NCI-H69 (cell line): ENCODE data around the gene NDUFS6.
A peak's percentile ranks its signal among the peaks of the same experiment; 100 is the strongest.
"Not testable (repeated sequence)": the region's sequence is repeated elsewhere in the genome, so short reads cannot be mapped to it uniquely, and the experiment has no call there.

Source experiments
- DNase-seq: peaks from one replicate; lab custom pipeline; 2025; lab: John Stamatoyannopoulos, UW

Gene NDUFS6

DNA sequence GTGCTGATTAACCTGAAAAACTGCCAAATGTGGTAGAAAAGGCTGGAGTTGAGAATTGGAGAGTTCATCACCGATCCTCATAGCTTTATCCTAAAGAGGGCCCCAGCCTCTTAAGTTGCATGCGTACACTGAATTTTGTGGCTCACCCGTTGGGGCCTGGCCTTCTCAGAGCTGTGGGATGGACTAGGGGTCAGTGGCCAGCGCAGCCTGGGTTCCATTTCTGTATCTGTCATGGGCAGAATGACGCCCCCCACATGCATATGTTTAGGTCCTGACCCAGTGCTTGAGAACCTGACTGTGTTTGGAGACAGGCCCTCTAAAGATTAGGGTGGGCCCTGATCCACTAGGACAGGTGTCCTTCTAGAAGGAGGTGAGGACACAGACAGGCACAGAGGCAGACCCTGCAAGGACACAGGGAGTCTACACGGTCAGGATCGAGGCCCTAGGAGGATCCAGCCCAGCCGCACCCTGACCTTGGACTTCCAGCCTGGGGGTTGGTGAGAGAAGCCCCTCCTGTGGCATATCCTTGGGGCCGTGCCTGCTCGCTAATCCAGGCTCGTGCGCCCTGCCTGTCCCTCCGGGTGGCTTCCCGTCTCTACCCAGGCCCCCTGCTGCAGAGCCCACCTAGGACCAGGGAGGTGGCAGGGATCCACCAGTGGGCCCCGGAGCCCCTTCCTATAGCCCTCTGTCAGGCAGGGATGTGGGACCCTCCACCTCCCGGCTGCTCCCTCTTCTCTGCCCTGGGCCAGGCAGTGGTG is 32.2 kb downstream of the NDUFS6 start:
- DNase-seq, result no peak

GRCh38 chr5:1834022-1834551 is 32.9 kb downstream of the NDUFS6 start:
- no peak for DNase-seq

- peak; percentile 65 for DNase-seq
Measured at GRCh38 chr5:1834721-1835429, 33.7 kb downstream of the NDUFS6 start.

DNA sequence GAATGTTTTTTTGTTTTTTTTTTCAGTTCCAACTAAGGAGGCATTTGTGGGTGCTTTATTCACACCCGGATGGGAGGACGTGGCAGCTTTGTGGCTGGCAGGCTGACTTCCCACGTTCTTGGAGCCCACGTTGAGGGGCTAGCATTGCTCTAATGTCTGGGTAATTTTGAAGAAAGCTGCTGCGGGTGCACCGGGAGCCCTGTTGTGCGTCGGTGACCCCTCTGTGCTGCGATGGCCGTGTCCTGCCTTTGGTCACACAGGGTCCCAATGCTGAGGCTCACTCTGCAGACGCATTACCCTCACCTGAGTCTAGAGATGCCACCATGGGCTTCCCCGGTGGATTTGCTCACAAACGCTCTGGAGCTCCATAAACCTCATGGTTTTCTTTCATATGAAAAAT is 34.2 kb downstream of the NDUFS6 start:
- DNase-seq, result no peak

DNA sequence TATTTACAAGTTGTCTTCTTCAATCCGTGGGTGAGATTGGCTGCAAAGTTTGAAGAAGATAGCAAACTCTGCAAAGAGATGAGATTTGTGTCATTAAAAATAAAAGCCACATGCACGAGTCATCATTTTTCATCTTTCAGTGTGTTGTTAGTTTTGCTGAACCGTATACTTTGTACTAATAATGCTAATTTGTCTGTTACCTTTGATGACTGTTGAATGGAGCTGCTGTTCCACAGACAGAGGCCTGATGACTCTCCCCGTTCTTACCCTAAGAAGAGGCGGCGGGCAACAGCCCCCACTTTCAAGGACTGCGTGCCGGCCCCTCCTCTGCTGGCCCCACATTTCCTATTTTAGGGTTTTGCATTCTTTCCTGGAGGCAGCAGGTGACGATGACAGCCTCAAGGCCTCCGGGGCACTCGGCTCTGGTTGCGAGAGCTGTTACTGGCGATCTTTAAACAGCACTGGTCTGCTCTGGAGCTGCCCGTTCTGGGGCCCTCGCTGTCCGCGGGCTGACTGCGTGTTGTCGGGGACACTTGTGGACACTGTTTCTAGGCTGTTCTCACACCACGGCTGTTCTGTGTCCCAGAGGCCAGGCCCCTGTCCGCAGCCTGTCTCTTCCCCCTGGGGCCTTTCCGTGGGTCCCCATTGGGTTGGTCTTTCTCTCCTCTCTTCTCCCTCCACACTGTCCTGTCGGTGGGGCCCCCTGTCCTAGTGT is 35.1 kb downstream of the NDUFS6 start:
- DNase-seq, result no peak

DNA sequence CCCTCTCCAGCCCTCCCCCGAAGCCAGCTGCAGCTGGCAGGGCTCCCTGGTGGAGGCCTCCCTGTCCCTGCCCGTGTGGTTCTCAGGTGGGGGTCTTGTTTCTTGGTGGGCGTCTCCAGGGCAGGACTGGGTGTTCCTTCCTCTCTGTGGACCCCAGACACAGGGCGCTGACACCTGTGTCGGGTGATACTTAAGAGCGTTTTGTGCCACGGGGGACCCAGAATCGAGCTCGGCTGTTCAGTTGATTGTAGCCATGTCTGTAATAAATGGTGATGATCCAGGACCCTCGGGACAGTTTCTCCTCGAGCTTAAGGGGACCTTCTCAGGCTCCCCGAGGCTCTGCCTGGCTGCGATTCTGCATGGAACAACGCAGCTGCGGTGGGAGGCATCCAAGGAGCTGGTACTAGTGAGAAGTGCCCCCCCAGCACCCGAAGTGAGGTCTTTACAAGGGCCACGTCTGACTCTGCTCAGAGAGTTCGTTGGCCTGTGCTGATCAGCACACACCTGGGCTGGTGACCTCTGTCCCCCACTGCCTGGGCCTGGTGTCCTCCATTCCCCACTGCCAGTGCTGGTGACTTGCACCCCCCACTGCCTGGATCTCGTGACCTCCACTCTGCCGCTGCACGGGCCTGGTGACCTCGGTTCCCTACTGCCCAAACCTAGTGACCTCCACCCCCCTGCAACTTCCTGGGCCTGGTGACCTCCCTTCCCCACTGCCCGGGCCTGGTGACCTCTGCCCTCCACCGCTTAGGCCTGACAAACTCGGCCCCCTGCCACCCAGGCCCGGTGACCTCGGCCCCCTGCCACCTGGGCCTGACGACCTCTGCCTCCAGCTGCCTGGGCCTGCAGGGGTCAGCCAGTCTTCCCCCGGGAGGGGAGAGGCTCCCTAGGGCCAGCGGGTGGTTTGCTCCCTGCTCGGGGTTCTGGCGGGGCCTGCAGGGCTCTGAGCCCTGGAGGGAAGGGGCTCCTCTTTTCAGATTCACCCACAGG is 36.0 kb downstream of the NDUFS6 start:
- no peak for DNase-seq

GRCh38 chr5:1838013-1838412 is 36.8 kb downstream of the NDUFS6 start:
- DNase-seq, result no peak

DNA sequence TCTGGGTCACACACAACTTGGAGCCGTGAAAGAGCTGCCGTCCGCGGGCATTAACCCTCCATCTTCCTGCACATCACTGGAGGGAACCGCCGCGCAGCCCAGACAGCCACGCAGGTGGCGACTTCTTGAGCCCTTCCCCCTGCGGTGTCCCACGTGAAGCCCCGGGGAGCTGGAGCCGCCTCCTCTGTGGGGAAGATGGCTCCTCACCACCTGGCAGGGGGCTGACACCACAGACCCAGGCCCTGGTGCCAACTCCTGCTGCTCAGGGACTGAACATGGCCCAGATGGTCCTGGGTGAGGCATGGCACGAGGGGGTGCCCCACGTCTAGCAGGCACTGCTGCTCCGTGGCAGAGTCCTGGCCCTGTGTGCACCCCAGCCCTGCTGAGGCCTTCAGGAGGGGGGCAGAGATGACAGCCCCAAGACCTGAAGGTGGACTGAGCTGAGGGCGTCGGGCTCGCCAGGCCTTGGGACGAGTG is 38.9 kb downstream of the NDUFS6 start:
- no peak for DNase-seq

- DNase-seq, result no peak
Measured at GRCh38 chr5:1840741-1841521, 39.7 kb downstream of the NDUFS6 start.

DNA sequence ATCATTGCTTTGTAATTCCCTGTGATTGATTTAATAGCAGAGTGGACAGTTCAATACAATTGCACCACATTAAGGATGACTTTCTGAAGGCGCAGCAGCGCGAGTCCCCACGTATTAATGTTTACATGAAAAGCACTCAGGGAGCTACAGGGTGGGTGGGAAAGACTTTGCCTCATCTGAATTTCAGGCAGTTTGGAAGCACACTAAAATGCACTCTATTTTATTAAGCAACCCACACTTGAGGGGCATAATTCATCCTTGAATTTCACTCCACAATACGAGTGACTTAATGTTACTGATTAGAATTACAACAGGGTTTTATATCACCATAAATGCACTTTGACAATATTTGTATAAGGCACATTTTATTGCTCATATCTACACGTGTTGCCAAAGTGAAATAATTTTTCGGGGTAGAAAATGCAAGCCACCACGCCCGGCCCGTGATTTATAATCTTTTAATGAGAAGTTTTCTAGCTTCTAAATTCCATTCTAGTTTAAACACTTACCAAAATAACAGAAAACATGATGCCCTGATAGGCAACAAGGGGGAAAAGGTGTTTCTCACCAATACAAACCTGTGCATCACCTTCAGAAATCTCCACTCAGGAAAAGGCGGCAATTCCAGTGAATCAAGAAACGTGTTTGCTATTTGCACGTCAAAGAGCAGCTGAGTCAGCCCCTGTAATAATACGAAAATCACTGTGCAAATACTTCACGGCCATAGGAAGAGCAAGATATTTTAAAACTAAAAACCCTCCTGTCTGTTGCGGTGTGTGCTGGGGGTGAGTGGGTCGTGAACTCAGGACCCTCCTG is 41.0 kb downstream of the NDUFS6 start:
- DNase-seq, result peak; percentile 28

- DNase-seq, result not testable (repeated sequence)
Measured at GRCh38 chr5:1843761-1844160, 42.6 kb downstream of the NDUFS6 start.

GRCh38 chr5:1844708-1845436 is 43.7 kb downstream of the NDUFS6 start:
- DNase-seq, result no peak

- no peak for DNase-seq
Measured at GRCh38 chr5:1845696-1846095, 44.5 kb downstream of the NDUFS6 start.

DNA sequence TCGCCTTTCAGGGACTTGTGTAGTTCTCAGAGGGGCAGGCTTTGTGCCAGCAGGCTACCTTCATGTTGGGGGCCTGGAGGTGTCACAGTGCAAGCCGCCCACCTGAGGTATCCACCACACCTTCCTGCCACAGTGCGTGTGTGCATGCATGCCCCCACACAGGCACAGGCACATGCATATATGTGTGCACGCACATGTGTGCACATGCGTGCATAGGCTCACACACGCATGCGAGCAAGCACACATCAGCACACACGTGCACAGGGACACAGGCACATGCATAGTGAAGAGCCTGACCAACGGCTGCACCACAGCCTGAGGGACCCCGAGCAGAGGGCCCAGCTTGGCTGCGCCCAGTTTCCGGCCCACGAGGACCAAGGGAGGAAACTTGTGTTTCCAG is 45.4 kb downstream of the NDUFS6 start:
- no peak for DNase-seq

- no peak for DNase-seq
Measured at GRCh38 chr5:1847056-1847455, 45.8 kb downstream of the NDUFS6 start.

DNA sequence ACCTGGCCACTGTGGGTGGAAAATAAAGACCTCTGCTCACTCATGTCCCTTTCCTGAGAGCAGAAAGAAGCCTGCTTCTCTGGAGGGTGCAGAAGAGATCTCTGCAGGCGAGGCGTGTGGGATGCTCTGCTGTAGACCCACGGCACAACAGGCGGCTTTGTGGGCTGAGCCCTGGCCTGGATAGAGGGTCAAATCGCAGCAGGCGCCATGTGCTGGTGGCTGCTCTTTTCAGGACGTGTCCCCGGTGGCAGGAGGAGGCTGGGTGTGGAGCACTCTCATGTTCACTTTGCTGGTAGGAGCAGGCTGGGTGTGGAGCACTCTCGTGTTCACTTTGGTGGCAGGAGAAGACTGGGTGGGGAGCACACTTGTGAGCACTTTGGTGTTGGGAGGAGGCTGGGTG is 46.4 kb downstream of the NDUFS6 start:
- no peak for DNase-seq

DNA sequence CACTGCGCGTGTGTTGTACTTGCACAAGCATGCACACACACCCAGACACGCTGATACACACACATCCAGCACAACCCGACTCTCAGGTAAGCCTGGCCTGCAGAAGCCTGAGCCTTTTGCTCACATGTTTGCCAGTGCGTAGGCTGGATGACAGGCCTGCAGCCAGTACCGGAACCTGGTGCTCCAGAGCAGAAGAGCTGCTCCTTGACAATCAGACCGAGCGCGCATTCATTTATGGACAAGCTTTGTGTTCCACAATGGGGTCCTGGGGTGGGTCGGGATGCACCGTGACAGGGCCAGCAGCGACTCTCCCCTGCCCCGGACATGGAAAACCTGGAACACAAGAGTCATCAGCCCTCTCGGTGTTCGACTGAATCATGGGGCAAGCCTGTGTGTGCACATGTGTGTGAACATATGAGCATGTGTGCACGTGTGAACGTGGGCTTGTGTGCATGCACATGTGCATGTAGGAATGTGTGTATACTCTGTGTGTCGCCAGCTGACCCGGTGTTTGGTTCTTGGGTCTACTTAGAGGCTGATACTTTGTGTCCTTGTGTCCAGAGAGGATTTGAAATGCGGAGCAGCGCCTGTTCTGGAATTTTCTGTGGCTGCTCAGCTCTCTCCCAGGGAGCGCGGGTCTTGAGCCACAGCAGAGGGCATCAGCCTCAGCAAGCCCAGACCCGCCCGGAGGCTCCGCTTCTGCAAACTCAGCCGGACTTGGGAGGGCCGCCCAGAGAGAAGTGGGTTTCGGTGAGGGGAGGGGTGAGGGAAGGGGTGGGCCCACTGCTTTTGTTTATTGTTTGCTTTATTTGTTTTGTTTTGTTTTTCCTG is 49.3 kb downstream of the NDUFS6 start:
- DNase-seq, result no peak
